Umbilical cord (tissue), 2 donors: Measurements from ENCODE around the gene SEC62. TPM values are rescaled to one million over a fixed set of nuclear protein-coding genes. Genes with fewer than 3 reads are reported as not detected.

ENCODE experiments used
- DNase-seq: peaks from one replicate; pipeline ENCODE4 v3.0.0-alpha.2; 2015; ENCODE audit warnings: low spot score
- total RNA-seq: library from RNA; depleted of rRNA; stranded (reverse); fragments of >200 nt; gene quantifications from one replicate; pipeline ENCODE4 v1.2.3, GENCODE V29; 2014; ENCODE audit warnings: low replicate concordance; ENCODE audit not compliant: insufficient read depth

Gene SEC62
- total RNA-seq, 1 donor from 2014 or later, result 48.9 TPM

- DNase-seq, result peak; percentile 50
These were observed 626 bp downstream of the SEC62 start for GRCh38 chr3:169966951-169967915.

DNA sequence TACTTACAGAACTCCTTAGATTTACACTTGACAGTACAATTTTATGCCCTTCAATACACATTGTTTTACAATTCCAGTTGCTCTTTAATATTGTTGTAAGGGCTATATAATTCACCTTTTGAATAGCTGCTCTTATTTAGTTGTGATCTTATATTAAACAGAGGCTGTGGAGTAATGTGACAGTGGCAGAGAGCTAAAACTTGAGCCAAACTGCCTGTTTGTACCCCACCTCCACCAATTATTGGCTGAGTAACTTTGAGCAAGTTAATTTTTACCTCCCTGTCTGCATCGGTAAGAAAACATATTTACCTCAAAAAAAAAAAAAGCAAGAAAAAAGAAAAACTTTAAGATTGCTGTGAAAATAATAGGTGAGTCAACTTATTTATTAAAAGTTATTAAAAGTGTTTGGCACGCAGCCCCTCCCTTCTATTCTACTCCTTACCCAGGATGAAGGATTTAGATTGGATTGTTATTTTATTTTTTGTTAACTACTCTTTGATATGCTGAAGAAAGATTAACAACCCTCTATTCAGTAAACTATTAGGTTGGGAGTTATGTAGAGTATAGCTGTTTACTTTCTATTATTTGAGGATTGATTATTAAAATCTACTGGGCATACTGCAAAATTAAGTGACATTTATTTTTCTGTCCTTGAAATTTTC is 1.7 kb downstream of the SEC62 start:
- no peak for DNase-seq

DNA sequence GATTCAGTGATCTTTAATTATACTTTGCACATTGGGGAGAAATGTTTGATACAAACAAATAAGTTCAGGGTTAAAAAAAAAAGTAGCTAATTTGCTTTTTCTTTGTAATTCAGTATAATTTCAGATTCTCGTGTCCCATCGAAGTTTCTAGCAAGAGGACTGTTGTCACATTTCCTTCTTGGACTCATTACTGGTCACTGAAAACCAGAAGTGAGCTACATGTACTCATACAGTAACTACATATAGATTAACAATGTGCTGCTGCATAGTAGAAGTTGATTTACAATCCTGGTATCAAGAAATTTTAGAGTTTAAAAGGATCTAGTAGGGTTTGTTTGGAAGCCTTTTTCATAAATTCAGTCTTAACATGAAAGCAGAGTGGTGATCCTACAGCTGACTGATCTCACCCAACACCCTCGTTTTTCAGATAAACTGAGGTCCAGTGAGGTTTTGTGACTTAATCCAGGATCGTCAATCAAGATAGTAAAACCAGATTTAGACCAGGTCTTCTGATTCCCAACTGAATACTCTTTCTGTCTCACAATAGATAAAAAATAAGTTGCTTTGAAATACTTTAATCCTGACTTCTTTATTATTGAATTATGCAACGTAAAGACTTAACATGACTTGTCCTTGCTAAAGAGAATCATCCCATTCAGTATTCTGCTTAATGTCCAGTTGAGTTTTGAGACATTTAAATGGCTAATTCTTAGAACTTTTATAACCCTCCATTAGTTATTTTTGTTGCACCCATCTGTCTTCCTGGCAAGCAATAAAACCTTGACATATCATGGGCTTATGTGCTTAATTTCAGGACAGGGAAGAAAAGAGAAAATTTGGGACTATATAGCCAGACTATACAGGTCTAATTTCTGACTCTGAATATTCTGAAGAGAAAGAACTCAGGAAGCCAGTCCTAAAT is 2.8 kb downstream of the SEC62 start:
- peak; percentile 96 for DNase-seq

- DNase-seq, result no peak
These were observed 4.2 kb downstream of the SEC62 start for GRCh38 chr3:169970847-169971246.

GRCh38 chr3:169971522-169971921 is 4.9 kb downstream of the SEC62 start:
- no peak for DNase-seq

GRCh38 chr3:169980055-169980454 is 13.4 kb downstream of the SEC62 start:
- no peak for DNase-seq

GRCh38 chr3:169984292-169984691 is 17.7 kb downstream of the SEC62 start:
- no peak for DNase-seq

DNA sequence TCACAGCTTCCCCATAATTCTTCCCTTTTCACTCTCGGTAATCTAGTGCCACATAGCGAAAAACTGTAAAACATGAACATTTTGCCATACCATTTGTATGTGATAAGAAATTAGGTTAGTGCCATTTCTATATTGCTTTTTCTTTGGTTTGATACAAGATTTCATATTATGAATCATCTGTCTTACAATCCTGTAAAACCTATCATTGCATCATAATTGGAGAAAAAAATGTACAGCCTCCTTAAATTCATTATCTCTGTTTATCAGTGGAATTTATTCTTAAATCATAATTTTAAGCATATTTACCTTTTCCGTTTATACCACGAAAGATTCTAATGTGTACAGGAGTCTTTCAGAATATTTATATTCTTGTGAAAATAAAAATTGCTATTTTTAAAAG is 23.8 kb downstream of the SEC62 start:
- DNase-seq, result no peak

DNA sequence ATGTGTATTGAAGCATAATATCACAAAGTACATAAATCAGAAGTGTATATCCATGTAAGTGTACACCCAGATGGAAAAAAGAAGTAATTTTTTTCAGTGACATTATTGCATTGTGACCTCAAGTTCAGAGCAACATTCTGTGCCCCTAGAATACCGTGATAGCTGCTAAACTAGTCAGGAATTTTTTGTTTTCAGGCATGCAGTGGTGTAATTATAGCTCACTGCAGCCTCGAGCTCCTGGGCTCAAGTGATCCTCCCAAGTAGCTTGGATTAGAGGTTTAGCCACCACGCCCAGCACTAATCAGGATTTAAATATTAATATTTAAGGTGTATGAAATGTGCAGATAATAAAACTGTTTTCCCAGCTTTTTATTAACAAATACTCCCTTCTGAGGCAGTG is 25.5 kb downstream of the SEC62 start:
- DNase-seq, result peak; percentile 48

- DNase-seq, result no peak
These were observed 26.2 kb downstream of the SEC62 start for GRCh38 chr3:169992781-169993180.

DNA sequence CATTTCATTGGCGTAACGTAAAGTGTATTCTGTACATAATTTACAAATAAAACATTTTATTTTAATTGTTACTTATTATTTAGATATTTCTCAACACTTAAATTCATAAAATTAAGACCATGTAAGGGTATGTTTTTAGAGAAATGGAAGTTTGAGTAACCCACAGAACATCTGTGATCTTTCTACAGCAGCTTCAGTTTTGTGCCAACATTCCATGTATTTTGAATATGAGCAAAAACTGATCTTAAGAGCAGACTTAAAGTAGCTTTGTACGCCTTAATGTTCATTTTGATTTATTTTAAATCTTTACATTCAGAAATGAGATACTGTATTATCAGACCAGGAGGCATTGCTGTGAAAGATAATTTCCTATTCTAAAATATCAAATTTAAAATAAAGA is 27.2 kb downstream of the SEC62 start:
- peak; percentile 76 for DNase-seq

GRCh38 chr3:169996063-169996462 is 29.5 kb downstream of the SEC62 start:
- no peak for DNase-seq

DNA sequence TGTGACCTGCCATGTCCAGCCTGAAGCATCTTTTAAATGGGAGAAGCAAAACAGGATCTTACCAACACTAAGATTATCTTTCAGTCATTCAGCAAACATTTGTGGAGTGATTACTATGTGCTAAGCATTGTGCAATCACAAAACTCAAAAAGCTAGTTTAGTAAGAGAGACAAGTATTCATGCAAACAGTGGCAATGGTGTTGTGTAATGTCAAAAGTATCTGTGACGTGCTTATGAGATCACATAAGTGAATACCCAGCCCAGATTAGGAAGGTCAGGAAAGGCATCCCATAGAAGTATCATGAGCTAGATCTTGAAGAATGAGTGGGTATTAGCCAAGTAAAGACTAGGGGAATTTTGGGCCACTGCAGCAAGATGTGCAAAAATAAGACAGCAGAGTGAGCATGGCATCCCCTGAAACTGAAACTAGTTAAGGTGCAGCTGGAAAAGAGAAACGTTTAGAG is 32.1 kb downstream of the SEC62 start:
- peak; percentile 28 for DNase-seq

DNA sequence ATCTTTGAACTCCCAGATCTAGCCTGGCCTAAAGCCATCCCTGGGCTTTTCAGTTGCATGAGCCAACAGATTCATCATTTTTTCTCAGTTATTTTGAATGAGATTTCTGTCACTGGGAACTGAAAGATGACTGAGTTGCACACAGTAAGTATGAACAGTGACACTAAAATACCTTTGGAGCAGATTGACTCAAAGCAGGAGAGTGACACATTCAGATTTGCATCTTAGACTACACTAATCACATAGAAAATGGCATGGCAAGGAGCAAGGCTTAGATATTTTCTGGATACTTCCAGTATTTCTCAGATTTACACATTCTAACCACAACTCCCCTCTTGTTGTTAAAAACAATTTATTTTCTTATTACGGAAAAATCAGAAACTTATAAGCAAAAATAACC is 32.8 kb downstream of the SEC62 start:
- peak; percentile 10 for DNase-seq

- DNase-seq, result no peak
These were observed 33.4 kb downstream of the SEC62 start for GRCh38 chr3:170000051-170000450.

DNA sequence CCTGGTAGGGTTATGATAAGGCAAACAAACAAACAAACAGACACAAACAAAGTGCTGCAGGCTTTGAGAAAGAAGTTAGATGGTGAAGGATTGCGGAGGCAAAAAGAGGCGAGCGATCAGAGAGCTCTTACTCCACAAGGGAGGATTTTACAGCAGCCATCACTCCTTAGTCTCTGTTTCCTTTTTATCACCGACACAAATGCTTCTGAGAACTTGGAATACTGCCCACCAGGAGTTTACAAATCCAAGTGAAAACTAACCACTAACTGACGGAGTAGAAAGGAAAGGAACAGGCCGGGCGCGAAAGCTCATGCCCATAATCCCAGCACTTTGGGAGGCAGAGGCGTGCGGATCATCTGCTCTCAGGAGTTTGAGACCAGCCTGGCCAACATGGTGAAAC is 35.6 kb downstream of the SEC62 start:
- DNase-seq, result peak; percentile 49

DNA sequence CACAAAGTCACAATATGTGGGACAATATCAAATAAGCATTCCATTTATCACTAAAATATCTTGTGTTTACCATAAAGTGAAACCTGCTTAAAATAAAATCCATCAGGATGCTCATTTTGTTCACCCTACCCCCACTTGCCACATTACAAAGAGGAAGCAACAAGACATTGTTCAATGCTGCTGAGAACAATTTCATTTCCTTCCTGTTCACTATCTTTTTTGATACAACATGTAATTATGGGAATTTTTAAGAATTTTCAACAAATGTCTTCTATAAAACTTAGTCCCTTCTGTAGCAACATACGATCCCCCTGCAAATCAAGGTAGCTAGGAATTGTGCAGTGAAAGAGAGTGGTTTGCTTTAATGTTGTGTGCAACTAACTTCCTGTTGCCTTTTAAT is 36.3 kb downstream of the SEC62 start:
- DNase-seq, result no peak

GRCh38 chr3:170003881-170004356 is 37.3 kb downstream of the SEC62 start:
- DNase-seq, result no peak

- peak; percentile 17 for DNase-seq
These were observed 40.5 kb downstream of the SEC62 start for GRCh38 chr3:170007031-170007663.

DNA sequence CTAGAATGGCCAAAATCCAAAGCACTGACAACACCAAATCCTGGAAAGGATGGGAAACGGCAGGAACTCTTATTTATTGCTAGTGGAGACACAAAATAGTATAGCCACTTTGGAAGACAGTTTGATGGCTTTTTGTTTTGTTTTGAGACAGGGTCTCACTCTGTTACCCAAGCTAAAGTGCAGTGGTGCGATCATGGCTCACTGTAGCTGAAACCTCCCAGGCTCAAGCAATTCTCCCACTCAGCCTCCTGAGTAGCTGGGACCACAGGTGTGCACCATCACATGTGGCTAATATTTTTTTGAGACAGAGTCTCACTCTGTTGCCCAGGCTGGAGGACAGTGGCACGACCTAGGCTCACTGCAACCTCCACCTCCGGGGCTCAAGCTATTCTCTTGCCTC is 43.9 kb downstream of the SEC62 start:
- DNase-seq, result no peak
